Upper lobe of left lung (tissue), 4 donors: ENCODE measurements around the gene SHISAL1.

Source experiments
- CTCF ChIP-seq, 6 experiments: fragments of 450-650 bp in 4 of 6; fragments of 200-600 bp in 2 of 6; sonication (generic) in 2 of 6; IDR thresholded peaks; one replicate each; pipeline ENCODE4 v1.5.1; 2016 to 2019; ENCODE audit warnings: antibody characterized with exemption in 6 of 6
- EP300 ChIP-seq, 4 donors: sonication (generic); formaldehyde crosslinking; IDR thresholded peaks; one replicate each; pipeline ENCODE4 v1.5.1; 2017; ENCODE audit warnings: antibody characterized with exemption in 4 of 4, control low read depth in 2 of 4
- POLR2A ChIP-seq, 4 donors: fragments of 450-650 bp; IDR thresholded peaks; one replicate each; pipeline ENCODE4 v1.5.1; 2016 to 2017; ENCODE audit warnings: antibody characterized with exemption in 4 of 4, mild to moderate bottlenecking in 2 of 4

GRCh38 chr22:44245867-44246266 lies 66.9 kb downstream of the SHISAL1 start:
- TF ChIP-seq POLR2A (IDR thresholded peaks at IDR 0.05) (no peak), CTCF (IDR thresholded peaks at IDR 0.05) (no peak), EP300 (IDR thresholded peaks at IDR 0.05) (no peak)
